Umbilical cord (tissue), 2 donors: ENCODE results near the gene PHYHD1. TPM values are rescaled to one million over a fixed set of nuclear protein-coding genes. Genes with fewer than 3 reads are reported as not detected.

ENCODE experiments used
- DNase-seq: peaks from one replicate; pipeline ENCODE4 v3.0.0-alpha.2; 2015; ENCODE audit warnings: low spot score
- total RNA-seq: library from RNA; depleted of rRNA; stranded (reverse); fragments of >200 nt; gene quantifications from one replicate; pipeline ENCODE4 v1.2.3, GENCODE V29; 2014; ENCODE audit warnings: low replicate concordance; ENCODE audit not compliant: insufficient read depth

PHYHD1 gene
- total RNA-seq, 1 donor from 2014 or later, result 24.3 TPM

- no peak for DNase-seq
Measured at GRCh38 chr9:128969491-128969890, 48.7 kb downstream of the PHYHD1 start.

GRCh38 chr9:128972956-128973355, 52.2 kb downstream of the PHYHD1 start:
- DNase-seq, result no peak

GRCh38 chr9:128979111-128979510, 58.3 kb downstream of the PHYHD1 start:
- no peak for DNase-seq

- no peak for DNase-seq
Measured at GRCh38 chr9:128983536-128983935, 62.8 kb downstream of the PHYHD1 start.

GRCh38 chr9:128986671-128987070, 65.9 kb downstream of the PHYHD1 start:
- no peak for DNase-seq

GRCh38 chr9:128987805-128988204, 67.0 kb downstream of the PHYHD1 start:
- peak; percentile 68 for DNase-seq

Other genes starting within 250 kb of the PHYHD1 start
- gene SET, start 231.8 kb upstream of the PHYHD1 start, total RNA-seq, result 287 TPM
- gene PKN3, start 218.5 kb upstream of the PHYHD1 start, total RNA-seq, result 1.7 TPM
- gene ZDHHC12, start 196.9 kb upstream of the PHYHD1 start, total RNA-seq, result 6.5 TPM
- gene ZER1, start 149.1 kb upstream of the PHYHD1 start, total RNA-seq, result 15.4 TPM
- 6.5 TPM for gene TBC1D13, start 133.7 kb upstream of the PHYHD1 start, total RNA-seq
- gene ENDOG, start 102.5 kb upstream of the PHYHD1 start, total RNA-seq, result 7.2 TPM
- 7.7 TPM for gene SPOUT1, start 91.2 kb upstream of the PHYHD1 start, total RNA-seq
- gene KYAT1, start 39.0 kb upstream of the PHYHD1 start, total RNA-seq, result 3.9 TPM
- 25.0 TPM for gene LRRC8A, start 38.8 kb upstream of the PHYHD1 start, total RNA-seq
- 9.4 TPM for gene DOLK, start 26.6 kb downstream of the PHYHD1 start, total RNA-seq
- gene NUP188, start 26.7 kb downstream of the PHYHD1 start, total RNA-seq, result 30.1 TPM
- gene SH3GLB2, start 107.3 kb downstream of the PHYHD1 start, total RNA-seq, result 28.4 TPM
- 9.1 TPM for gene MIGA2, start 115.6 kb downstream of the PHYHD1 start, total RNA-seq
- gene DOLPP1, start 160.1 kb downstream of the PHYHD1 start, total RNA-seq, result 4.8 TPM
- gene CRAT, start 189.8 kb downstream of the PHYHD1 start, total RNA-seq, result 27.9 TPM
- 24.1 TPM for gene PTPA, start 190.4 kb downstream of the PHYHD1 start, total RNA-seq